ENCODE data around the gene HSPBP1. TPM values are rescaled to one million over a fixed set of nuclear protein-coding genes. Genes with fewer than 3 reads are reported as not detected.

Gene HSPBP1
- total and polyA plus RNA-seq, 2 of the 13 experiments (the other 11 are each of a cell fraction or from before 2014, with no cell fraction given), result 22.3 to 33.7 TPM

- peak overlapping the region; percentile 50 for H3K9ac ChIP-seq (ENCODE audit: insufficient read depth, low read depth, low read length)
- no peaks in the 10 kb centered on the region for H3K9me3 ChIP-seq (ENCODE audit: low read length)
- peaks cover 29% of the 10 kb centered on the region for H3K4me1 ChIP-seq (ENCODE audit: insufficient read depth, low read length)
- in situ Hi-C loops (cut with HindIII; ENCODE audit: extremely low pct_ligation_motif_present, low pct_unique_long_range_greater_than_20kb), result loop anchor here (5.0 kb wide), 1 partner anchor 116 kb away; no protein-coding TSS in a partner anchor
- H3K4me2 ChIP-seq (ENCODE audit: low read depth, low read length), result peak overlapping the region; percentile 96
- BruUV-seq (replicated peaks), result no TSS peak
- WGBS (ENCODE audit: low lambda C conversion rate), result 8% methylated on average over 16 of the region's 42 CpGs
- POLR2A ChIA-PET, result interaction anchor here (0.6 to 2.2 kb wide), 14 partner anchors 10 to 119 kb away, joined by 3 to 15 read pairs (median 5); partner anchors contain the start of genes HSPBP1, KMT5C, PPP6R1 and UBE2S
- CTCF ChIA-PET (ENCODE audit: low intra/inter-chr PET ratio, low total read pairs), result interaction anchor here (1.2 to 1.8 kb wide), 2 partner anchors 38 to 116 kb away, joined by 3 to 9 read pairs; partner anchors contain the start of gene KMT5C
- no peaks in the 10 kb centered on the region for H3K79me2 ChIP-seq (ENCODE audit: insufficient read depth, low read length)
- H3K27me3 ChIP-seq (ENCODE audit: control insufficient read depth in 1 of 2, insufficient read depth in 2 of 2, low read length in 2 of 2), result peaks cover 0 to 20% of the 10 kb centered on the region in 2 experiments; a peak in 2 of 5 replicates
- intact Hi-C loops (cut with micrococcal nuclease; ENCODE audit: unreplicated experiment), result loop anchor here (1.0 kb wide), 2 partner anchors 38 to 84 kb away; partner anchors contain the start of genes KMT5C and RPL28
- H3K4me3 ChIP-seq (replicated peaks in 1 of 3; ENCODE audit: insufficient read depth in 1 of 3, low read depth in 2 of 3, low read length in 3 of 3), result peak overlapping the region; percentile 55 to 75 (median 72)
- peak; percentile 75 for ATAC-seq
- peak; percentile 68 for DNase-seq (ENCODE audit: low spot score)
- no peaks in the 10 kb centered on the region for H3K36me3 ChIP-seq (replicated peaks in 1 of 2; ENCODE audit: control insufficient read depth in 1 of 2, insufficient read depth in 2 of 2, low read length in 2 of 2)
- peak overlapping the region; percentile 54 for H2AFZ ChIP-seq (ENCODE audit: low read length)
- H4K20me1 ChIP-seq (ENCODE audit: insufficient read depth, low read length), result no peaks in the 10 kb centered on the region
- FAIRE-seq, result peak; percentile 69
- no peak overlapping the region for H3K27ac ChIP-seq (ENCODE audit: extremely low read length, insufficient read depth, low read length)
- peak; percentile 27 for TF ChIP-seq SRSF1 (optimal IDR thresholded peaks at IDR 0.05; ENCODE audit: low read depth, low read length)
- peak; percentile 53; the same call in 1 of the 2 replicates for TF ChIP-seq YEATS4 (CRISPR knock-in tag; IDR thresholded peaks at IDR 0.05; ENCODE audit: borderline replicate concordance)
- no peak for TF ChIP-seq SRF (IDR thresholded peaks at IDR 0.05; ENCODE audit: low read depth, low read length)
- peak; percentile 56; the same call in 1 of the 2 replicates for TF ChIP-seq ZNF501 (CRISPR knock-in tag; IDR thresholded peaks at IDR 0.05)
- TF ChIP-seq NR2F6 (IDR thresholded peaks at IDR 0.05), result no peak; the same call in 1 of the 2 replicates
- peak; percentile 35; the same call in 1 of the 2 replicates for TF ChIP-seq NR2F6 (CRISPR knock-in tag; IDR thresholded peaks at IDR 0.05)
- no peak for TF ChIP-seq SMARCE1 (IDR thresholded peaks at IDR 0.05; ENCODE audit: borderline replicate concordance)
- TF ChIP-seq ZNF609 (CRISPR knock-in tag; IDR thresholded peaks at IDR 0.05; ENCODE audit: borderline replicate concordance), result no peak
- no peak for TF ChIP-seq THAP8 (CRISPR knock-in tag; IDR thresholded peaks at IDR 0.05; ENCODE audit: borderline replicate concordance)
- TF ChIP-seq STAT6 (CRISPR knock-in tag; IDR thresholded peaks at IDR 0.05; ENCODE audit: borderline replicate concordance), result no peak
- TF ChIP-seq CSRNP1 (CRISPR knock-in tag; IDR thresholded peaks at IDR 0.05), result 0 out of 2 replicates have a peak, but pooled peaks have one; percentile 36
- TF ChIP-seq SRY (CRISPR knock-in tag; IDR thresholded peaks at IDR 0.05), result 0 out of 2 replicates have a peak, but pooled peaks have one; percentile 18
These were observed 21.8 kb upstream of the HSPBP1 start for GRCh38 chr19:55301459-55302317.

Measured in HepG2 (cell line).